Stomach (tissue), 9 donors: ENCODE data around the gene UBXN11. TPM values are rescaled to one million over a fixed set of nuclear protein-coding genes. Genes with fewer than 3 reads are reported as not detected.

Experiments
- DNase-seq, 2 donors: peaks; one replicate each; pipeline versions ENCODE4 v3.0.0 to v3.0.0-alpha.2; 2013 to 2019
- H3K27ac ChIP-seq, 5 donors: fragments of 200-600 bp in 4 of 5; sonication (generic) in 4 of 5; one replicate each; pipeline ENCODE4 v1.5.1; 2013 to 2019; ENCODE audit warnings: mild to moderate bottlenecking in 1 of 5, moderate library complexity in 1 of 5
- H3K27me3 ChIP-seq, 3 donors: fragments of 200-600 bp; sonication (generic); one replicate each; pipeline ENCODE4 v1.5.1; 2017 to 2019; ENCODE audit warnings: mixed run types in 1 of 3
- H3K36me3 ChIP-seq, 4 donors: fragments of 200-600 bp; sonication (generic); 1 replicate in 3 of 4; 2 replicates in 1 of 4; pipeline ENCODE4 v1.5.1; 2016 to 2019
- H3K4me1 ChIP-seq, 4 donors: fragments of 200-600 bp; sonication (generic); one replicate each; pipeline ENCODE4 v1.5.1; 2016 to 2019
- H3K4me3 ChIP-seq, 4 donors: fragments of 200-600 bp; sonication (generic) in 3 of 4; one replicate each; pipeline ENCODE4 v1.5.1; 2016 to 2019; ENCODE audit warnings: mild to moderate bottlenecking in 1 of 4
- H3K9me3 ChIP-seq, 4 donors: fragments of 200-600 bp; sonication (generic); one replicate each; pipeline ENCODE4 v1.5.1; 2016 to 2019
- EP300 ChIP-seq: sonication (generic); formaldehyde crosslinking; IDR thresholded peaks from one replicate; pipeline ENCODE4 v1.6.1; 2017; ENCODE audit warnings: antibody characterized with exemption
- POLR2A ChIP-seq, 4 donors: fragments of 450-650 bp; IDR thresholded peaks; one replicate each; pipeline ENCODE4 v1.6.1; 2016; ENCODE audit warnings: antibody characterized with exemption in 4 of 4, control low read depth in 2 of 4, mild to moderate bottlenecking in 1 of 4, moderate library complexity in 1 of 4
- POLR2AphosphoS5 ChIP-seq, 3 donors: sonication (generic); formaldehyde crosslinking; IDR thresholded peaks; one replicate each; pipeline ENCODE4 v1.6.1; 2016; ENCODE audit warnings: antibody characterized with exemption in 3 of 3
- WGBS, 5 donors: extraction: QIAGEN DNeasy Blood & Tissue Kit in 3 of 5; methylation state at CpG; one replicate each; pipeline versions ENCODE4 v1.1.5 to v1.1.7; 2013 to 2018; 5-methylcytosine and 5-hydroxymethylcytosine counted together
- intact Hi-C: fragments of 100-400 bp; cut with DNase I; formaldehyde crosslinking; loops from one replicate; pipeline ENCODE4 v1.15.1; 2023; ENCODE audit warnings: low total_unique reads
- polyA plus RNA-seq, 3 donors: library from polyadenylated mRNA; stranded (reverse); fragments of 200-250 nt; gene quantifications; one replicate each; pipeline ENCODE4 v1.2.3, GENCODE V29; 2013
- total RNA-seq, 5 donors: library from RNA; depleted of rRNA; stranded (reverse); fragments of >200 nt; gene quantifications; one replicate each; pipeline versions ENCODE4 v1.1.0 to v1.2.3, GENCODE V29; 2014 to 2016
- TF ChIP-seq, protein P1 (sequence below), 7 experiments: fragments of 450-650 bp in 4 of 7; fragments of 200-600 bp in 3 of 7; sonication (generic) in 3 of 7; IDR thresholded peaks; one replicate each; pipeline ENCODE4 v1.5.1; 2016 to 2019; ENCODE audit warnings: antibody characterized with exemption in 7 of 7, control low read depth in 2 of 7, mild to moderate bottlenecking in 1 of 7
- donor health status: healthy with polysubstance abuse.
- donor health status: Bipolar disorder and iron deficiency.
- donor health status: healthy.

Gene UBXN11
- total and polyA plus RNA-seq, 8 donors, result 7.3 to 26.3 (median 12.6) TPM

DNA sequence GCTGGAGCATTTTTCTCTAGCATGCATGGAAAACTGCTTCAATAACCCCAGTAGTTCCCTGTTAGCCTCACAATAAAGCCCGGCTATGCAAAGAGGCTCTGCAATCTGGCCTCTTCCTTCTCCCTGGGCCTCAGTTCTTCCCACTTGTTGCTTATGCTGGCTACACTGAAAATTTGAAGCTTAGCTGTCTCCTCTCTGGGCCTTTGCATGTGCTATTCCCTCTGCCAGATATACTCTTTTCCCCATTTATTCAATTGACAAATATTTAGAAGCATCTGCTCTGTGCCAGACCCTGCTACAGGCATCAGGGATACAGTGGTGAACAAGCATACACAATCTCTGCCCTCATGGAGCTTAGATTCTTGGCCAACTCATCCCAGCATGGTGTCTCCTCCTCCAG, 32.2 kb upstream of the UBXN11 start:
- intact Hi-C loops, result no loop called here
- Histone ChIP-seq H3K9me3 (no peaks in the 10 kb centered on the region), H3K36me3 (no peaks in the 10 kb centered on the region), H3K27ac (no peak overlapping the region), H3K4me3 (no peak overlapping the region), H3K27me3 (peaks cover 0 to 45% (median 14%) of the 10 kb centered on the region in 3 donors), H3K4me1 (peaks cover 8 to 19% (median 17%) of the 10 kb centered on the region in 4 donors)
- TF ChIP-seq, protein P1, sequence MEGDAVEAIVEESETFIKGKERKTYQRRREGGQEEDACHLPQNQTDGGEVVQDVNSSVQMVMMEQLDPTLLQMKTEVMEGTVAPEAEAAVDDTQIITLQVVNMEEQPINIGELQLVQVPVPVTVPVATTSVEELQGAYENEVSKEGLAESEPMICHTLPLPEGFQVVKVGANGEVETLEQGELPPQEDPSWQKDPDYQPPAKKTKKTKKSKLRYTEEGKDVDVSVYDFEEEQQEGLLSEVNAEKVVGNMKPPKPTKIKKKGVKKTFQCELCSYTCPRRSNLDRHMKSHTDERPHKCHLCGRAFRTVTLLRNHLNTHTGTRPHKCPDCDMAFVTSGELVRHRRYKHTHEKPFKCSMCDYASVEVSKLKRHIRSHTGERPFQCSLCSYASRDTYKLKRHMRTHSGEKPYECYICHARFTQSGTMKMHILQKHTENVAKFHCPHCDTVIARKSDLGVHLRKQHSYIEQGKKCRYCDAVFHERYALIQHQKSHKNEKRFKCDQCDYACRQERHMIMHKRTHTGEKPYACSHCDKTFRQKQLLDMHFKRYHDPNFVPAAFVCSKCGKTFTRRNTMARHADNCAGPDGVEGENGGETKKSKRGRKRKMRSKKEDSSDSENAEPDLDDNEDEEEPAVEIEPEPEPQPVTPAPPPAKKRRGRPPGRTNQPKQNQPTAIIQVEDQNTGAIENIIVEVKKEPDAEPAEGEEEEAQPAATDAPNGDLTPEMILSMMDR (IDR thresholded peaks at IDR 0.05), result no peak
- no peak for TF ChIP-seq POLR2AphosphoS5 (IDR thresholded peaks at IDR 0.05)
- no peak for TF ChIP-seq POLR2A (IDR thresholded peaks at IDR 0.05)
- no peak for TF ChIP-seq EP300
- no peak for DNase-seq
- 62 to 92% (median 79%) methylated on average over 1 of the region's 1 CpG for WGBS, 5 donors

DNA sequence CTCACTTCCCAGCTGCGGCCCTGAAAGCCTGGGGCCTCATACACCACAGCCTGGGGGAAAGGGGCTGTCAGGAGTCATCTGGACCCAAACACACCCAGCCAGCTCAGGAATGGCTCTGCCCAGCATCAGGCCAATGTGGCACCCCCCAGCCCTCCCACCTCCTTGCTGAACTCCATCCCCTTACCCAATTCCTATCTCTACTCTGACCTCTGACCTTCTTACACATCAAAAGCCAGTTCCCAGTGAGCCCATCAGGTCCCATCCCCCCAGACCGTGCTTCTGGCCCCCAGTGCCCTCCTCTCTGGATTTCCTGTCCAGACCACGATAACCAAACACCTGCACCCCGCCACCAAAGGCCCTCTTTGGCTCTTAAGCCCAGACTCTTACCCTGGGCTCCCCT, 31.2 kb upstream of the UBXN11 start:
- intact Hi-C loops, result no loop called here
- Histone ChIP-seq H3K4me3 (no peak overlapping the region), H3K27ac (no peak overlapping the region), H3K27me3 (peaks cover 0 to 44% (median 14%) of the 10 kb centered on the region in 3 donors), H3K9me3 (no peaks in the 10 kb centered on the region), H3K4me1 (peaks cover 8 to 19% (median 17%) of the 10 kb centered on the region in 4 donors), H3K36me3 (no peaks in the 10 kb centered on the region)
- 67 to 83% (median 77%) methylated on average over 3 to 4 of the region's 4 CpGs for WGBS, 5 donors
- TF ChIP-seq POLR2AphosphoS5 (IDR thresholded peaks at IDR 0.05) (no peak), EP300 (no peak), POLR2A (IDR thresholded peaks at IDR 0.05) (no peak)
- TF ChIP-seq, protein P1 (IDR thresholded peaks at IDR 0.05), result no peak
- no peak for DNase-seq

DNA sequence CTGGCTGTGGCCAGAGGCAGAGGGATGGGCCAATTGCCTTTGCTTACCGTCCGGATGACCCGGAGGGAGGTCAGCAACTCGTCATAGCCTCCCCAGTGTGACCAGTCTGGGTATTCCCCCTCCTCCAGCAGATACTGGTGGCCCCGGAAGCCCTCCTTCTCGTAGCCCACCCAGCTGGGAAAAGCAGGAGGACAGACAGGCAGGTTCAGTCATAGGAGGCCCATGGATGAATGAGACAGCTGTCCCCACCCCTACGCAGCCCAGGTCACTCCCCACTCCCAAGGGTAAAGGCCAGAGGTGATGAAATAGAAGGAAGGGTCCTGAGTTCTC, 30.7 kb upstream of the UBXN11 start:
- Histone ChIP-seq H3K4me1 (peaks cover 8 to 19% (median 17%) of the 10 kb centered on the region in 4 donors), H3K27me3 (peaks cover 0 to 44% (median 14%) of the 10 kb centered on the region in 3 donors), H3K27ac (peak overlapping the region in 1 of 5 donors; percentile 70), H3K36me3 (no peaks in the 10 kb centered on the region), H3K4me3 (no peak overlapping the region), H3K9me3 (no peaks in the 10 kb centered on the region)
- TF ChIP-seq POLR2A (IDR thresholded peaks at IDR 0.05) (no peak), POLR2AphosphoS5 (IDR thresholded peaks at IDR 0.05) (no peak), EP300 (no peak)
- TF ChIP-seq, protein P1 (IDR thresholded peaks at IDR 0.05), result no peak
- DNase-seq, result no peak
- 82 to 86% (median 84%) methylated on average over 7 of the region's 7 CpGs for WGBS, 5 donors
- intact Hi-C loops, result no loop called here

- Histone ChIP-seq H3K27ac (peak overlapping the region; percentile 18 to 70 (median 45)), H3K9me3 (no peaks in the 10 kb centered on the region), H3K4me1 (peaks cover 8 to 19% (median 17%) of the 10 kb centered on the region in 4 donors), H3K27me3 (peaks cover 0 to 48% (median 14%) of the 10 kb centered on the region in 3 donors), H3K36me3 (no peaks in the 10 kb centered on the region), H3K4me3 (peak overlapping the region; percentile 50 to 56 (median 53))
- peak; percentile 94 to 97 for DNase-seq
- TF ChIP-seq POLR2AphosphoS5 (IDR thresholded peaks at IDR 0.05), result no peak
- TF ChIP-seq POLR2A (IDR thresholded peaks at IDR 0.05), result no peak
- TF ChIP-seq, protein P1 (IDR thresholded peaks at IDR 0.05), result no peak
- TF ChIP-seq EP300, result no peak
- 10 to 16% (median 14%) methylated on average over 20 to 52 of the region's 52 CpGs for WGBS, 5 donors
- intact Hi-C loops, result no loop called here
These were observed 30.2 kb upstream of the UBXN11 start for GRCh38 chr1:26336477-26337205.
